MM.1S (cell line): ENCODE measurements around the gene AGR3.

Source experiments
- DNase-seq: peaks from one replicate; pipeline ENCODE4 v3.0.0-alpha.2; 2015
- H2AFZ ChIP-seq: fragments of 300-600 bp; sonication (generic); 2 replicates; pipeline ENCODE4 v1.6.0; 2016; ENCODE audit warnings: antibody characterized with exemption, low read length
- H3F3A ChIP-seq: fragments of 300-600 bp; sonication (generic); 2 replicates; pipeline ENCODE4 v1.6.1; 2016; ENCODE audit warnings: mild to moderate bottlenecking, antibody characterized with exemption, low read length, moderate library complexity, mixed read lengths; ENCODE audit not compliant: insufficient read depth
- H3K27ac ChIP-seq: fragments of 300-600 bp; sonication (generic); 2 replicates; pipeline ENCODE4 v1.5.1; 2016; ENCODE audit warnings: mild to moderate bottlenecking, low read length
- H3K27me3 ChIP-seq: fragments of 300-600 bp; sonication (generic); replicated peaks from 2 replicates; pipeline ENCODE4 v1.6.0; 2016; ENCODE audit warnings: low read length; ENCODE audit not compliant: insufficient read depth
- H3K36me3 ChIP-seq: fragments of 300-600 bp; sonication (generic); replicated peaks from 2 replicates; pipeline ENCODE4 v1.6.1; 2016; ENCODE audit warnings: mild to moderate bottlenecking, low read length, mixed read lengths; ENCODE audit not compliant: insufficient read depth
- H3K4me1 ChIP-seq: fragments of 300-600 bp; sonication (generic); 2 replicates; pipeline ENCODE4 v1.6.1; 2016; ENCODE audit warnings: low read length, mixed read lengths
- H3K4me2 ChIP-seq: fragments of 300-600 bp; sonication (generic); 2 replicates; pipeline ENCODE4 v1.6.0; 2016; ENCODE audit warnings: low read depth, low read length
- H3K4me3 ChIP-seq: fragments of 300-600 bp; sonication (generic); 2 replicates; pipeline ENCODE4 v1.5.1; 2016; ENCODE audit warnings: low read length, mixed read lengths
- H3K79me2 ChIP-seq: fragments of 300-600 bp; sonication (generic); 2 replicates; pipeline ENCODE4 v1.6.1; 2016; ENCODE audit warnings: mixed run types, low read length, mixed read lengths
- H3K9ac ChIP-seq: fragments of 300-600 bp; sonication (generic); 2 replicates; pipeline ENCODE4 v1.6.1; 2016; ENCODE audit warnings: low read length, mixed read lengths
- H3K9me2 ChIP-seq: fragments of 300-600 bp; sonication (generic); replicated peaks from 2 replicates; pipeline ENCODE4 v1.6.1; 2016; ENCODE audit warnings: mild to moderate bottlenecking, low read length, mixed read lengths; ENCODE audit not compliant: insufficient read depth
- H3K9me3 ChIP-seq: fragments of 300-600 bp; sonication (generic); replicated peaks from 2 replicates; pipeline ENCODE4 v1.6.1; 2016; ENCODE audit warnings: mild to moderate bottlenecking, low read length, mixed read lengths; ENCODE audit not compliant: insufficient read depth
- H4K20me1 ChIP-seq: fragments of 300-600 bp; sonication (generic); 2 replicates; pipeline ENCODE4 v1.6.1; 2016; ENCODE audit warnings: mild to moderate bottlenecking, low read length, moderate library complexity, mixed read lengths; ENCODE audit not compliant: insufficient read depth
- CTCF ChIP-seq: fragments of 300-600 bp; sonication (generic); IDR thresholded peaks from 2 replicates; pipeline ENCODE4 v1.5.1; 2016; ENCODE audit warnings: antibody characterized with exemption, low read length, mixed read lengths
- EZH2 ChIP-seq: fragments of 300-600 bp; sonication (generic); optimal IDR thresholded peaks from 2 replicates; pipeline ENCODE3; 2017; ENCODE audit warnings: low read depth, mild to moderate bottlenecking, antibody characterized with exemption, low read length, mixed read lengths
- EZH2phosphoT487 ChIP-seq: fragments of 300-600 bp; sonication (generic); IDR thresholded peaks from 2 replicates; pipeline ENCODE4 v1.6.1; 2018; ENCODE audit warnings: antibody characterized with exemption, low read length

Gene AGR3

GRCh38 chr7:16918288-16918895 is 36.6 kb upstream of the AGR3 start:
- Histone ChIP-seq H3F3A (no peaks in the 10 kb centered on the region), H2AFZ (no peak overlapping the region), H3K36me3 (no peaks in the 10 kb centered on the region), H3K9me3 (no peaks in the 10 kb centered on the region), H3K4me3 (no peak overlapping the region), H3K9ac (no peak overlapping the region), H3K79me2 (no peaks in the 10 kb centered on the region), H3K27me3 (no peaks in the 10 kb centered on the region), H3K4me2 (no peak overlapping the region), H3K4me1 (no peaks in the 10 kb centered on the region; the same call in 1 of the 2 replicates), H4K20me1 (no peaks in the 10 kb centered on the region), H3K27ac (no peak overlapping the region), H3K9me2 (no peaks in the 10 kb centered on the region)
- peak; percentile 52 for DNase-seq
- TF ChIP-seq EZH2phosphoT487 (no peak), CTCF (peak; percentile 68), EZH2 (no peak)

GRCh38 chr7:16916738-16917137 is 35.0 kb upstream of the AGR3 start:
- Histone ChIP-seq H3K79me2 (no peaks in the 10 kb centered on the region), H3K9me2 (no peaks in the 10 kb centered on the region), H3K27me3 (no peaks in the 10 kb centered on the region), H3K27ac (no peak overlapping the region), H3K9ac (no peak overlapping the region), H3K4me1 (no peaks in the 10 kb centered on the region; the same call in 1 of the 2 replicates), H2AFZ (no peak overlapping the region), H3F3A (no peaks in the 10 kb centered on the region), H3K36me3 (no peaks in the 10 kb centered on the region), H4K20me1 (no peaks in the 10 kb centered on the region), H3K4me2 (no peak overlapping the region), H3K9me3 (no peaks in the 10 kb centered on the region), H3K4me3 (no peak overlapping the region)
- TF ChIP-seq EZH2phosphoT487 (no peak), EZH2 (no peak), CTCF (no peak)
- no peak for DNase-seq

DNA sequence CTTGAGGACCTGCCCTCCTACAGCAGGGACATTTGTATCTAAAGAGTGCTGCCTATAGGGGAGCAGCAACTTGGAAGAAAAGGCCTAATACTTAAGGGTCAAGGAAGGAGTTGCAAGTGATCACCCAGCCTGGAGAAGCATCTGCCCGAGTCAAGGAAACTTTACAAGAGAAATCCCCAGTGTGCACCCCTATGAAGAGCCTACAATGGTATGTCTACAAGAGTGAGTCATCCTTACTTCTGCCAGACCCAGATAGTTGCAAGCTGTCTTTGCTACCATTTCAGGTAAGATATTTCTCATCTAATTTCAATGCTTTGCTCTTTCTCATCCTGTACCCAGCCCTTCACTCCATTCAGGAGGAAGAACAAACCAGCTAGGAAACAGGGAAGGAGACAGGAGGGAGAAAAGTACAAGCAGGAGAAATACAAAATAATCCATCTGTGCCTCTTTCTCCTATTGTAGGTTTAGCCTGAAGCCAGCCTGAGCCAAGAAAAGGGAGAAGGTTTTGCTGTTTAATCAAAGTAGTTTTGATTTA is 34.4 kb upstream of the AGR3 start:
- Histone ChIP-seq H3K9me2 (no peaks in the 10 kb centered on the region), H3K27me3 (no peaks in the 10 kb centered on the region), H3F3A (no peaks in the 10 kb centered on the region), H3K79me2 (no peaks in the 10 kb centered on the region), H2AFZ (no peak overlapping the region), H3K4me1 (no peaks in the 10 kb centered on the region; the same call in 1 of the 2 replicates), H4K20me1 (no peaks in the 10 kb centered on the region), H3K4me3 (no peak overlapping the region), H3K9ac (no peak overlapping the region), H3K27ac (no peak overlapping the region), H3K4me2 (no peak overlapping the region), H3K36me3 (no peaks in the 10 kb centered on the region), H3K9me3 (no peaks in the 10 kb centered on the region)
- TF ChIP-seq EZH2 (no peak), CTCF (no peak), EZH2phosphoT487 (no peak)
- no peak for DNase-seq
